Liver (tissue), 9 donors: Measurements from ENCODE around the gene MAP7D1. TPM values are rescaled to one million over a fixed set of nuclear protein-coding genes. Genes with fewer than 3 reads are reported as not detected.

Experiments used
- DNase-seq: peaks from one replicate; pipeline ENCODE4 v3.0.0-alpha.2; 2017; ENCODE audit warnings: low spot score
- H3K27ac ChIP-seq, 2 donors: one replicate each; pipeline ENCODE4 v1.7.0; 2013; ENCODE audit warnings: inconsistent platforms in 2 of 2, low read length in 2 of 2, control low read depth in 1 of 2, low read depth in 1 of 2, mild to moderate bottlenecking in 1 of 2
- H3K27me3 ChIP-seq, 4 donors: one replicate each; pipeline versions ENCODE4 v1.6.1 to v1.7.0; 2013; ENCODE audit warnings: low read length in 3 of 4, inconsistent platforms in 1 of 4, mild to moderate bottlenecking in 1 of 4, moderate library complexity in 1 of 4; ENCODE audit not compliant: control insufficient read depth in 4 of 4, insufficient read depth in 4 of 4
- H3K36me3 ChIP-seq, 4 donors: one replicate each; pipeline versions ENCODE4 v1.6.1 to v1.7.0; 2013; ENCODE audit warnings: low read length in 3 of 4, mild to moderate bottlenecking in 3 of 4, low read depth in 1 of 4, moderate library complexity in 1 of 4; ENCODE audit not compliant: control insufficient read depth in 4 of 4, insufficient read depth in 3 of 4
- H3K4me1 ChIP-seq, 4 donors: one replicate each; pipeline versions ENCODE4 v1.6.1 to v1.7.0; 2013; ENCODE audit warnings: low read length in 3 of 4, mild to moderate bottlenecking in 3 of 4, moderate library complexity in 1 of 4; ENCODE audit not compliant: control insufficient read depth in 4 of 4, insufficient read depth in 4 of 4
- H3K4me3 ChIP-seq, 3 donors: one replicate each; pipeline versions ENCODE4 v1.6.1 to v1.7.0; 2013; ENCODE audit warnings: low read length in 3 of 3, control low read depth in 1 of 3, low read depth in 1 of 3, mild to moderate bottlenecking in 1 of 3
- H3K9ac ChIP-seq, 2 donors: one replicate each; pipeline ENCODE4 v1.7.0; 2013; ENCODE audit warnings: low read length in 2 of 2, mild to moderate bottlenecking in 2 of 2, moderate library complexity in 2 of 2, control low read depth in 1 of 2, low read depth in 1 of 2
- H3K9me3 ChIP-seq, 4 donors: one replicate each; pipeline versions ENCODE4 v1.6.1 to v1.7.0; 2013; ENCODE audit warnings: low read length in 3 of 4; ENCODE audit not compliant: control insufficient read depth in 4 of 4
- CTCF ChIP-seq: fragments of 150-350 bp; IDR thresholded peaks from 2 replicates; pipeline ENCODE4 v1.5.1; 2017; ENCODE audit warnings: improper control_type of control experiment, low read depth, low read length; ENCODE audit not compliant: missing input control
- EGR1 ChIP-seq, 2 donors: IDR thresholded peaks; 2 replicates each; pipeline ENCODE4 v1.6.1; 2016 to 2018; ENCODE audit warnings: antibody characterized with exemption in 2 of 2, low read depth in 2 of 2
- FOXA1 ChIP-seq: IDR thresholded peaks from 2 replicates; pipeline ENCODE4 v1.6.1; 2016; ENCODE audit warnings: antibody characterized with exemption
- FOXA2 ChIP-seq: IDR thresholded peaks from 2 replicates; pipeline ENCODE4 v1.6.1; 2016; ENCODE audit warnings: antibody characterized with exemption
- GABPA ChIP-seq, 2 donors: IDR thresholded peaks in 1 of 2; conservative IDR thresholded peaks in 1 of 2; 2 replicates each; pipeline ENCODE4 v1.6.1; 2016; ENCODE audit warnings: antibody characterized with exemption in 2 of 2, mild to moderate bottlenecking in 1 of 2, moderate library complexity in 1 of 2
- HNF4A ChIP-seq, 2 donors: conservative IDR thresholded peaks; 2 replicates each; pipeline ENCODE4 v1.6.1; 2016; ENCODE audit warnings: antibody characterized with exemption in 2 of 2, mild to moderate bottlenecking in 2 of 2
- HNF4G ChIP-seq: IDR thresholded peaks from 2 replicates; pipeline ENCODE4 v1.6.1; 2016; ENCODE audit warnings: antibody characterized with exemption
- JUND ChIP-seq, 2 donors: IDR thresholded peaks; 2 replicates each; pipeline ENCODE4 v1.6.1; 2016; ENCODE audit warnings: antibody characterized with exemption in 2 of 2
- MAX ChIP-seq: IDR thresholded peaks from 2 replicates; pipeline ENCODE4 v1.6.1; 2016; ENCODE audit warnings: antibody characterized with exemption
- NR2F2 ChIP-seq: IDR thresholded peaks from 2 replicates; pipeline ENCODE4 v1.6.1; 2016; ENCODE audit warnings: antibody characterized with exemption
- RAD21 ChIP-seq, 2 donors: IDR thresholded peaks; 2 replicates each; pipeline ENCODE4 v1.6.1; 2016; ENCODE audit warnings: antibody characterized with exemption in 2 of 2, mild to moderate bottlenecking in 2 of 2
- RXRA ChIP-seq, 2 donors: IDR thresholded peaks; 2 replicates each; pipeline ENCODE4 v1.6.1; 2017 to 2018; ENCODE audit warnings: antibody characterized with exemption in 2 of 2, mild to moderate bottlenecking in 1 of 2
- SP1 ChIP-seq: IDR thresholded peaks from 2 replicates; pipeline ENCODE4 v1.6.1; 2018; ENCODE audit warnings: antibody characterized with exemption, mild to moderate bottlenecking
- TAF1 ChIP-seq: conservative IDR thresholded peaks from 2 replicates; pipeline ENCODE4 v1.6.1; 2016; ENCODE audit warnings: antibody characterized with exemption, mild to moderate bottlenecking
- YY1 ChIP-seq: IDR thresholded peaks from 2 replicates; pipeline ENCODE4 v1.6.1; 2016; ENCODE audit warnings: antibody characterized with exemption, mild to moderate bottlenecking
- WGBS: extraction: QIAGEN DNeasy Blood & Tissue Kit; methylation state at CpG from one replicate; pipeline ENCODE4 v1.1.7; 2013; 5-methylcytosine and 5-hydroxymethylcytosine counted together
- polyA plus RNA-seq, 2 donors: library from polyadenylated mRNA; stranded (reverse) in 1 of 2; unstranded in 1 of 2; fragments of 200-250 nt in 1 of 2; fragments of >200 nt in 1 of 2; fragmentation: Nextera tagmentation in 1 of 2; extraction: Ambion mirVana in 1 of 2; gene quantifications; one replicate each; pipeline versions ENCODE4 v1.2.1 to v1.2.3, GENCODE V29; 2013 to 2015
- total RNA-seq, 2 donors: library from RNA; depleted of rRNA; stranded (reverse); fragments of >200 nt; gene quantifications; one replicate each; pipeline ENCODE4 v1.2.3, GENCODE V29; 2014
- TF ChIP-seq, protein P1 (sequence below): IDR thresholded peaks from 2 replicates; pipeline ENCODE4 v1.6.1; 2016; ENCODE audit warnings: antibody characterized with exemption
- TF ChIP-seq, protein P2 (sequence below): IDR thresholded peaks from 2 replicates; pipeline ENCODE4 v1.6.1; 2016; ENCODE audit warnings: antibody characterized with exemption, mild to moderate bottlenecking
- donor health status: healthy.
- donor health status: healthy.
- donor health status: healthy.
- donor health status: healthy.
- donor health status: healthy.

Gene MAP7D1
- total and polyA plus RNA-seq, 4 donors, result 5.6 to 15.1 (median 12.9) TPM

GRCh38 chr1:36177589-36178431 is 21.9 kb downstream of the MAP7D1 start:
- no peak overlapping the region for H3K9ac ChIP-seq
- DNase-seq, result no peak
- H3K9me3 ChIP-seq, result no peaks in the 10 kb centered on the region
- no peak overlapping the region for H3K27ac ChIP-seq
- peaks cover 9 to 26% (median 15%) of the 10 kb centered on the region in 4 donors for H3K36me3 ChIP-seq
- peaks cover 0 to 18% (median 11%) of the 10 kb centered on the region in 4 donors for H3K4me1 ChIP-seq
- no peaks in the 10 kb centered on the region for H3K27me3 ChIP-seq
- TF ChIP-seq TAF1 (no peak), FOXA1 (no peak), RXRA (IDR thresholded peaks at IDR 0.05) (no peak), JUND (IDR thresholded peaks at IDR 0.05) (no peak), FOXA2 (no peak), RAD21 (IDR thresholded peaks at IDR 0.05) (no peak), NR2F2 (no peak), HNF4G (no peak), HNF4A (conservative IDR thresholded peaks at IDR 0.05) (no peak), MAX (no peak), GABPA (IDR thresholded peaks at IDR 0.05 in 1 of 2, conservative IDR thresholded peaks at IDR 0.05 in 1 of 2) (no peak), YY1 (no peak), EGR1 (IDR thresholded peaks at IDR 0.05; ENCODE audit: low read depth in 2 of 2) (no peak), SP1 (no peak)
- TF ChIP-seq, protein P1, sequence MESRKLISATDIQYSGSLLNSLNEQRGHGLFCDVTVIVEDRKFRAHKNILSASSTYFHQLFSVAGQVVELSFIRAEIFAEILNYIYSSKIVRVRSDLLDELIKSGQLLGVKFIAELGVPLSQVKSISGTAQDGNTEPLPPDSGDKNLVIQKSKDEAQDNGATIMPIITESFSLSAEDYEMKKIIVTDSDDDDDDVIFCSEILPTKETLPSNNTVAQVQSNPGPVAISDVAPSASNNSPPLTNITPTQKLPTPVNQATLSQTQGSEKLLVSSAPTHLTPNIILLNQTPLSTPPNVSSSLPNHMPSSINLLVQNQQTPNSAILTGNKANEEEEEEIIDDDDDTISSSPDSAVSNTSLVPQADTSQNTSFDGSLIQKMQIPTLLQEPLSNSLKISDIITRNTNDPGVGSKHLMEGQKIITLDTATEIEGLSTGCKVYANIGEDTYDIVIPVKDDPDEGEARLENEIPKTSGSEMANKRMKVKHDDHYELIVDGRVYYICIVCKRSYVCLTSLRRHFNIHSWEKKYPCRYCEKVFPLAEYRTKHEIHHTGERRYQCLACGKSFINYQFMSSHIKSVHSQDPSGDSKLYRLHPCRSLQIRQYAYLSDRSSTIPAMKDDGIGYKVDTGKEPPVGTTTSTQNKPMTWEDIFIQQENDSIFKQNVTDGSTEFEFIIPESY, result no peak
- TF ChIP-seq, protein P2, sequence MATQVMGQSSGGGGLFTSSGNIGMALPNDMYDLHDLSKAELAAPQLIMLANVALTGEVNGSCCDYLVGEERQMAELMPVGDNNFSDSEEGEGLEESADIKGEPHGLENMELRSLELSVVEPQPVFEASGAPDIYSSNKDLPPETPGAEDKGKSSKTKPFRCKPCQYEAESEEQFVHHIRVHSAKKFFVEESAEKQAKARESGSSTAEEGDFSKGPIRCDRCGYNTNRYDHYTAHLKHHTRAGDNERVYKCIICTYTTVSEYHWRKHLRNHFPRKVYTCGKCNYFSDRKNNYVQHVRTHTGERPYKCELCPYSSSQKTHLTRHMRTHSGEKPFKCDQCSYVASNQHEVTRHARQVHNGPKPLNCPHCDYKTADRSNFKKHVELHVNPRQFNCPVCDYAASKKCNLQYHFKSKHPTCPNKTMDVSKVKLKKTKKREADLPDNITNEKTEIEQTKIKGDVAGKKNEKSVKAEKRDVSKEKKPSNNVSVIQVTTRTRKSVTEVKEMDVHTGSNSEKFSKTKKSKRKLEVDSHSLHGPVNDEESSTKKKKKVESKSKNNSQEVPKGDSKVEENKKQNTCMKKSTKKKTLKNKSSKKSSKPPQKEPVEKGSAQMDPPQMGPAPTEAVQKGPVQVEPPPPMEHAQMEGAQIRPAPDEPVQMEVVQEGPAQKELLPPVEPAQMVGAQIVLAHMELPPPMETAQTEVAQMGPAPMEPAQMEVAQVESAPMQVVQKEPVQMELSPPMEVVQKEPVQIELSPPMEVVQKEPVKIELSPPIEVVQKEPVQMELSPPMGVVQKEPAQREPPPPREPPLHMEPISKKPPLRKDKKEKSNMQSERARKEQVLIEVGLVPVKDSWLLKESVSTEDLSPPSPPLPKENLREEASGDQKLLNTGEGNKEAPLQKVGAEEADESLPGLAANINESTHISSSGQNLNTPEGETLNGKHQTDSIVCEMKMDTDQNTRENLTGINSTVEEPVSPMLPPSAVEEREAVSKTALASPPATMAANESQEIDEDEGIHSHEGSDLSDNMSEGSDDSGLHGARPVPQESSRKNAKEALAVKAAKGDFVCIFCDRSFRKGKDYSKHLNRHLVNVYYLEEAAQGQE, result no peak
- peak overlapping the region in 1 of 3 donors; percentile 44 for H3K4me3 ChIP-seq
- WGBS, result 80% methylated on average over 33 of the region's 33 CpGs

DNA sequence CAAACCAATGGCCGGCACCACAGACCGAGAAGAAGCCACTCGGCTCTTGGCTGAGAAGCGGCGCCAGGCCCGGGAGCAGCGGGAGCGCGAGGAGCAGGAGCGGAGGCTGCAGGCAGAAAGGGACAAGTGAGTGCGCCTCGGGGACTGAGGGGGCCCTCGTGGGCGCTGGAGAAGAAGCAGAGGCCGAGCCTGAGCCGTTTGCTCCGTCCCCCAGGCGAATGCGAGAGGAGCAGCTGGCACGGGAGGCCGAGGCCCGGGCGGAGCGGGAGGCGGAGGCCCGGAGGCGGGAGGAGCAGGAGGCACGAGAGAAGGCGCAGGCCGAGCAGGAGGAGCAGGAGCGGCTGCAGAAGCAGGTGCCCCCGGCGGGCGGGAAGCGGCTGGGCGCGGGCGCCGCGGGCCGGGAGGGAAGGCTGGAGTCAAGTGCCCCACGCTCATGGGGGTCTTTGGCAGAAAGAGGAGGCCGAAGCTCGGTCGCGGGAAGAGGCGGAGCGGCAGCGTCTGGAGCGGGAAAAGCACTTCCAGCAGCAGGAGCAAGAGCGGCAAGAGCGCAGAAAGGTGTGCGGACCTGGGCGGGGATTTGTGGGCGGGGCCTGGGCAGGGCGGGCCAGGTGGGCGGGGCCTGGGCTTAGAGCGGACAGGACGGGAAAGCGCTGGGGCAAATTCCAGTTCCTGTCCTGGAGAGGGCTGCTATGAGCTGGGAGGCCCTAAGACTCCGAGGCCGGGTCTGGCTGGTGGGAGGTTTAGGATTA is 22.7 kb downstream of the MAP7D1 start:
- WGBS, result 39% methylated on average over 62 of the region's 62 CpGs
- Histone ChIP-seq H3K27ac (no peak overlapping the region), H3K9me3 (no peaks in the 10 kb centered on the region), H3K36me3 (peaks cover 5 to 21% (median 9%) of the 10 kb centered on the region in 4 donors), H3K4me3 (peak overlapping the region; percentile 11 to 59 (median 44)), H3K9ac (no peak overlapping the region), H3K27me3 (no peaks in the 10 kb centered on the region), H3K4me1 (peaks cover 0 to 18% (median 11%) of the 10 kb centered on the region in 4 donors)
- TF ChIP-seq MAX (no peak), RAD21 (IDR thresholded peaks at IDR 0.05) (peak in 1 of 2 donors; percentile 18), SP1 (peak; percentile 62), HNF4A (conservative IDR thresholded peaks at IDR 0.05) (peak; percentile 64 to 69), CTCF (no peak)
- TF ChIP-seq, protein P2, result peak; percentile 27
- DNase-seq, result peak; percentile 81
